ENCODE measurements around the gene NOX3.

NOX3 gene

DNA sequence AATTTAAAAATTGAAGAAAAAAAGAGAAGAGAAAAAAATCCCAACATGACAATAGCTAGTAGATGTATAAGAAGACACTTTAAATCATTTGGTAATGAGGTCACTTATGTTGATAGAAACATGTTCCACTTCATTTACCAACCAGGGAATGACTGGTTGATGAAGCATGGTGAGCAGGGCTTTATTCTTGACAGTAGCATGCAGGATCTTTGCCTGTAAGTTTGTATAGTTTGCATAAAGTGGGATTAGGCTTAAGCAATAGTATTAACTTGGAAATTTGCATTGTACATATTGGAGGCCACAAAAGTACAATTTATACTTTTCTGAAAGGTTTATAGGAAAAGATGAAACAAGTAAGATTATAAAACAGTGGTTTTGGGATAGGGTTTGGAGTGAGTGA lies 67.0 kb downstream of the NOX3 start:
- no peaks in the 10 kb centered on the region for H3K36me3 Mint-ChIP-seq (ENCODE audit: low read depth)
- DNase-seq: no peak
- H3K4me1 Mint-ChIP-seq (ENCODE audit: low read depth): no peaks in the 10 kb centered on the region
- H3K9me3 Mint-ChIP-seq: no peaks in the 10 kb centered on the region
- no peak overlapping the region for H3K4me3 Mint-ChIP-seq
- H3K27me3 Mint-ChIP-seq: no peaks in the 10 kb centered on the region
- H3K27ac Mint-ChIP-seq: no peak overlapping the region

DNA sequence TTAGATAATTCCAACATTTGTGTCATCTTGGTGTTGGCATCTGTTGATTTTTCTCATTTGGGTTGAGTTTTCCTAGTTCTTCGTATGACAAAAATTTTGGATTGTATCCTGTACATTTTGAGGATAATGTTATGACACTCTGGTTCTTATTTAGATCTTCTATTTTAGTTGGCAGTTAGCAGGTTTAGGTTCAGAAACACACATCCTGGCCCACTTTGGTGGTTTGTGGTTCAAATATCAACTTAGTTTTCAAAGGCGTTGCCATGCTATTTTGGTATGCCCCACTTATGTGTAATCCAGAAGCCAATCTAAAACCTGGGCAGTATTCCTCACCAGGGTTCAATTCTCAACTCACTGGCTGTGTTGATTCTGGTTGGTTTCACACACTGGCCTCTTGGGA lies 68.2 kb downstream of the NOX3 start:
- Mint-ChIP-seq H3K4me3 (no peak overlapping the region), H3K4me1 (ENCODE audit: low read depth) (no peaks in the 10 kb centered on the region), H3K27me3 (no peaks in the 10 kb centered on the region), H3K27ac (no peak overlapping the region), H3K9me3 (no peaks in the 10 kb centered on the region), H3K36me3 (ENCODE audit: low read depth) (no peaks in the 10 kb centered on the region)
- no peak for DNase-seq

DNA sequence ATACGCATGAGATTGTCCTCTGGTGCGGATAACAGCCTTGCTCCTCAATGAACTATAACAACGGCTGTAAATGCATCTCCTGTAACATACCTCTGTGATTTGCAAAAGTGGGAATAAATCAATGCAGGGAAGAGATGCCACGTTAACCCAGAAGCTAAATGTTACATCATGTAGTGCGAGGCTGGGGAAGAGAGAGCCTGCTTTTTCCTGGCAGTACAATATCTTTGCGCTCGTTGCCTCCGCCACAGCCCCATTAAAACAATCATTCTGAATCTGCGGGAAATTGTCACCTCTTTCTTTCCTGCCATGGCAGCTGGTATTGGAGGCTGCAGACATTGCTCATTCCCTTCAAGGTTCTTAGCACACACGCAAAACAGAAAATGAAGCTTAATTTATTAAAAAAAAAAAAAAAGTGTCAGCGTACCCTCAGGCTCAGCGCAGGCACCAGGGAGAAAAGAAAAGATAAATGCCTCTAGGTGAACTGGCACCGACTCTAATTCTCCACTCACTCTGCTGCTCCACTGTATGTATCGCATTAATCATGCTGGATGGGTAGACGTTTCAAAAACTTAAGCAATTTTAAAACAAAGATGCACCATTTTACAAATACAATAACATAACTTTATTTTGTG lies 71.2 kb downstream of the NOX3 start:
- no peaks in the 10 kb centered on the region for H3K27me3 Mint-ChIP-seq
- H3K27ac Mint-ChIP-seq: no peak overlapping the region
- H3K4me1 Mint-ChIP-seq (ENCODE audit: low read depth): peaks cover 5% of the 10 kb centered on the region
- no peaks in the 10 kb centered on the region for H3K9me3 Mint-ChIP-seq
- no peak for DNase-seq
- no peak overlapping the region for H3K4me3 Mint-ChIP-seq
- H3K36me3 Mint-ChIP-seq (ENCODE audit: low read depth): no peaks in the 10 kb centered on the region

DNA sequence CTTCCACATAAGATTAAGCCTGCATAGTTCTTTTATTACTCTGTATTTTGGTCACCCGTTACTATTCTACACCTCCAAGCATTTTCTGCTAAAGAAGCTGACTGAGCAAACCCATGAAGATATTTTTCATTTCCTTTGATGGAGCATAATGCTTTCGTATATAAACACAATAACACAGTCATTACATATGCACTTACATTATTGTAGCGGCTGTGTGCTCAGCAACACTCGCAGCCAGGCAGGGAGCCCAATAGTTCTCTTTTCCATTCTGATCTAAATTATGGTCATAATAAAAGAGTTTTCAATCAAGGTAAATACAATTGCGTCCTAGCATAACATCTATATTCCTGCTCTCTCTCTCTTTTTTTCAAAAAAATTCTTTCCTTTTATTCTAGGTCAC lies 71.7 kb downstream of the NOX3 start:
- Mint-ChIP-seq H3K27ac (no peak overlapping the region), H3K9me3 (no peaks in the 10 kb centered on the region), H3K4me3 (no peak overlapping the region), H3K27me3 (no peaks in the 10 kb centered on the region), H3K4me1 (ENCODE audit: low read depth) (peaks cover 5% of the 10 kb centered on the region), H3K36me3 (ENCODE audit: low read depth) (no peaks in the 10 kb centered on the region)
- no peak for DNase-seq

DNA sequence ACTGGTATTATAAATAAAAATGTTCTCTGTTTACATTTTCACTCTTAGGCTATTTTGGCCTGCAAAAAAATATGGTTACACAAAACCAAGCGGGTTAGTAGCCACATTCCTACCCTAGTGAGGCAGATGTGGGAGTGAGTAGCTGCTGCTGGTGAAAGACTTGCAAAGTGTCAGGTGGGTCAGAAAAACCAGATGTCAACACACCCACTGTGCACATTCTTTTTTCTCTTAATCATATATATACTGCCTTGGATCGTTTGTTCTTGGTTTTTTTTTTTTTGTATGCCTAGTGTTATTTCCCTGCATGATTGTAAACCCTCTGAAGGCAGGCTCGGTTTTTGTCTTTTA lies 73.3 kb downstream of the NOX3 start:
- Mint-ChIP-seq H3K4me1 (ENCODE audit: low read depth) (peaks cover 7% of the 10 kb centered on the region), H3K36me3 (ENCODE audit: low read depth) (no peaks in the 10 kb centered on the region), H3K4me3 (no peak overlapping the region), H3K27ac (no peak overlapping the region), H3K9me3 (no peaks in the 10 kb centered on the region), H3K27me3 (no peaks in the 10 kb centered on the region)
- no peak for DNase-seq

DNA sequence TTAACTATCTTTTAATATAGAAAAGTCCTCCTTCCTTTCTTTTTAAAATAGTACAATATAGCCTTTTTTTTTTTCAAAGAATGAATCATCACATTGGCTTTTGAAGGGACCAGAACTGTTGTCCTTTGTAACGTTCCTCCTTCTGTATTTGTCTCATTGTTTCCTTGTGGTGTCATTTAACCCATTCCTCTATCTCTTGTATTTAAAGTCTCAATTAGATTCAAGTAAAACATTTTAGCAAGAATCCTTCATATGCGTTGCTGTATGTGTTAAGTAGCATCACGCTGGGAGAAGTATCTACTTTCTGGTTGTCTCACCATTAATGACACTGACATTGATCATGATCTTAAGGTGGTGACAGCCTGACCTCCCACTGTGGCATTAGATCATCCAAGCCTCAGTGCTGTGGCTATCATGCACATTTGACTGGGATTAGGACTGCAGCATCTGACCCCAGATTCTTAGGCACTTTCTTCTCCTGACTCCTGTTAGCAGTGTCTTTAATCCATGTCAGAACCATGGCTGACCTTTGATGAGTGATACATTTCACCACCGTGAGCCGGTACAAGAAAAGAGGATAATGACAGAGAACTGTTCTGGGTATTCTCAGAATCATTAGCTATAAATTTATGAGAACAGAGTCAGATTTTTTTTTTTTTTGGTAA lies 73.8 kb downstream of the NOX3 start:
- Mint-ChIP-seq H3K36me3 (ENCODE audit: low read depth) (no peaks in the 10 kb centered on the region), H3K27ac (no peak overlapping the region), H3K9me3 (no peaks in the 10 kb centered on the region), H3K4me1 (ENCODE audit: low read depth) (peaks cover 7% of the 10 kb centered on the region), H3K27me3 (no peaks in the 10 kb centered on the region), H3K4me3 (no peak overlapping the region)
- DNase-seq: no peak

DNA sequence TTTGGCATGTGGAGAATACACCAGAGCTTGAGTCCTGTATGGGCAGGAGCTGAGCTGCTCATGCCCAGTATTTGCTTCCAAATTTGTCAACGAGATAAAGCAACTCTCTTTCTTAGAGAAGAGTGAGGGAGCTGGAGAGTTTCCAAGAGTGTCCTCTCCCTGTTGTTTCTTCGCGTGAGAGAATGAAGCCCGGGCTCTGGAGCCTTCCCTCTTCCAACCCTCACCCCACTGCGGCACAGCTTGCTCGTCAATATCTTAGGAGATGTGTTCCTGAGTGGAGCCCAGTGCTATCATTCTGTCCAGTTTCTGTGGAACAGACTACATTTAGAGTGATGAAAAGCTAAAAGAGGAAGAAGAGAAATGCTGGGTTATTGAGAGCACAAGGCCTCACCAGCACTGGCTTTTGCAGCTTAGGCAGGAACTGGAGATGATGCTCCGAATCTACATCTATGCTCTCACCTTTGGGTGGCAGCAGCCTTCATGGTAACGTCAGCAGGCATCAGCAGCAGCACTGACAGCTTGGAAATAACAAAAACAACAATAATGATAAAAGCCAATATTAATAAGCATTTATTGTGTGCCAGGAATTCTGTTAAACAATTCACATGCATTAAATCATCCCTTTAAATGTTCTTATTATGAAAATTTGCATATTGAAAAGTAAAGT lies 74.8 kb downstream of the NOX3 start:
- no peak overlapping the region for H3K27ac Mint-ChIP-seq
- no peak for DNase-seq
- no peaks in the 10 kb centered on the region for H3K36me3 Mint-ChIP-seq (ENCODE audit: low read depth)
- H3K9me3 Mint-ChIP-seq: no peaks in the 10 kb centered on the region
- H3K4me1 Mint-ChIP-seq (ENCODE audit: low read depth): peaks cover 7% of the 10 kb centered on the region
- no peak overlapping the region for H3K4me3 Mint-ChIP-seq
- no peaks in the 10 kb centered on the region for H3K27me3 Mint-ChIP-seq

DNA sequence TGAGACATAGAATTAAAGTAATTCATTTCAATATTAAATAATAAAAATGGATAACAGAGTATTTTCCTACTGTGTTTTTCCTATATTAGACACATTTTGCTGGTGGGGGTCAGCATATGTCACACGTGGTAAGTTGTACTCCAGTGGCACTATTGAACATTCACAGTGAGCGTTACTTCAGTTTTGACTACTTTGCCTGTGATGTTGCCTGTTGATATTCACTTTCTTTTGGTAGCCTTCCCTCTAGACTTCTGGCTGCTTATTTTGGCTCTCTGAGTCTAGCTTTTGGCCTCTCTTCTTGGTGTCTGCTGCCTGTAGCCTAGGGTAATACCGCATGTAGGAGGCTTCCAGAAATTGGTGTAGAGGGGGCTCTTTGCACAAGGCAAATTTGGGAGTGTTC lies 76.9 kb downstream of the NOX3 start:
- DNase-seq: no peak
- Mint-ChIP-seq H3K27me3 (no peaks in the 10 kb centered on the region), H3K9me3 (no peaks in the 10 kb centered on the region), H3K4me1 (ENCODE audit: low read depth) (peaks cover 7% of the 10 kb centered on the region), H3K36me3 (ENCODE audit: low read depth) (no peaks in the 10 kb centered on the region), H3K27ac (no peak overlapping the region), H3K4me3 (no peak overlapping the region)

DNA sequence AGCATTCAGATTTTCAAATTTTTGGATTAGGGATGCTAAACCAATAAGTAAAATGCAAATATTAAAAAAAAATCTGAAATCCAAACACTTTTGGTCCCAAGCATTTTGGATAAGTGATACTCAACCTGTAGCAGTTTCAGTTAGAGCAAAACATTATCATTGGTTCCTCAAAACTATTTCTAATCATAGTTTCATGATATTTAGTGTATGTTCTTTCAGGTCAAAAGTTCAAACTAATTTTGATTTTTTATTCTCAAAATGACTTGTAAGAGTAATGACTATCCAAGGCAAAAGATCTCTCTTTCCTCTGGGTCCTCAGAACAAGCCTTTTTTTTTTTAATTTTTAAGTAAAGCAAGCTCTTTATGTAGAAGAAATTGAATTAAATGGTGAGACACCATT lies 77.4 kb downstream of the NOX3 start:
- Mint-ChIP-seq H3K36me3 (ENCODE audit: low read depth) (no peaks in the 10 kb centered on the region), H3K4me3 (no peak overlapping the region), H3K27me3 (no peaks in the 10 kb centered on the region), H3K27ac (no peak overlapping the region), H3K4me1 (ENCODE audit: low read depth) (peaks cover 7% of the 10 kb centered on the region), H3K9me3 (no peaks in the 10 kb centered on the region)
- DNase-seq: no peak

DNA sequence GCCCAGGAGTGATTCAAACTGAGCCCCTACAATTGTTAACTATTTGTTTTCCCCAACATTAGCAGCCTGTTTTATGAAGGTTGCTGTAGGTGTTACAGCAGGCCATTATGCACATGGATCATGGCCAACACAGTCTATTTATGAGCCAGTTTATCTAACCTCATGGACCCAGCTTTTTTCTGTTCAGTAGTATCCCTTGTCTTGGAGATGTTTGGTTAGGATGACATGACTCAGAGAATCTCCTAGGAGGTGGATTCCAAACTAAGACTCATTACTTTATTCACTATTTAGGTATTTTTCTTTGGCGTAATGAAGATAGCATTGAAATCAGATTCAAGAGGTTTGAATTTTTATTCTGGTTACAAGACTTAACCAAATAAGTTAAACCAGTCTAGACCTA lies 78.6 kb downstream of the NOX3 start:
- Mint-ChIP-seq H3K9me3 (no peaks in the 10 kb centered on the region), H3K27ac (no peak overlapping the region), H3K4me3 (no peak overlapping the region), H3K36me3 (ENCODE audit: low read depth) (no peaks in the 10 kb centered on the region), H3K4me1 (ENCODE audit: low read depth) (peaks cover 6% of the 10 kb centered on the region), H3K27me3 (peaks cover 2% of the 10 kb centered on the region)
- no peak for DNase-seq

DNA sequence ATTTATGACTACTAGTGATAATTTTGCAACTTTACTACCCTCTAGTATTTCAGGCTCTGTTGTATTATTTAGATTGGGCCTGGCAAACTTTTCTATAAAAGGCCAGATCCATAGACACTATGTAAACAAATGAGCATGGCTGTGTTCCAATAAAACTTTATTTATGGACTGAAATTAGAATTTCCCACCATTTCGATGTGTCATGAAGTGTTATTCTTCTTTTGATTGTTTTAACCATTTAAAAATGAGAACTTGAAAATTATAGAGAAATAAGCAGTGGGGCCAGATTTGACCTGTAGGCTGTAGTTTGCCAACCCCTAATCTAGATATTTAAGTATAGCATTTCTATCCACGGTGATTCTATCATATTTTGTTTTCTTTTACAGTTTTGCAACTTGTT lies 79.8 kb downstream of the NOX3 start:
- H3K4me1 Mint-ChIP-seq (ENCODE audit: low read depth): peaks cover 1% of the 10 kb centered on the region
- no peak for DNase-seq
- H3K27me3 Mint-ChIP-seq: peaks cover 3% of the 10 kb centered on the region
- H3K36me3 Mint-ChIP-seq (ENCODE audit: low read depth): no peaks in the 10 kb centered on the region
- H3K27ac Mint-ChIP-seq: no peak overlapping the region
- H3K4me3 Mint-ChIP-seq: no peak overlapping the region
- H3K9me3 Mint-ChIP-seq: no peaks in the 10 kb centered on the region

DNA sequence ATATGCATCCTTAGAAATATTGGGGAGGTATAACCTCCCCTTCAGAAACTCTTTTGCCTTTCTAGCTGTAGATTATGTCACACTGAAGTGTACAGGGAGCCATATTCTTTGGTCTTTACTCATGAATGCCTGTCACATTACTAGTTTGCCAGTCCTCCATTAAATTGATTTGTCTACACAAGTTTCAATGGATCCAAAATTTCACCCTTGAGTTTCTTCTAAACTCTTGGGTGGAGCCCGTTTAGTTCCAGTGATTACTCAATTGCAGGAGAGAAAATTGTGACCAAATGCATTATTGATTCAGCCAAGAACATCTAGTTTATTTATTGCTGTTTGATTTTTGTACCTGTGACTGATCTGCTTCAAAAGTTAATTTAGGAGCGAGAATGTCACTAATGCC lies 81.0 kb downstream of the NOX3 start:
- no peaks in the 10 kb centered on the region for H3K36me3 Mint-ChIP-seq (ENCODE audit: low read depth)

DNA sequence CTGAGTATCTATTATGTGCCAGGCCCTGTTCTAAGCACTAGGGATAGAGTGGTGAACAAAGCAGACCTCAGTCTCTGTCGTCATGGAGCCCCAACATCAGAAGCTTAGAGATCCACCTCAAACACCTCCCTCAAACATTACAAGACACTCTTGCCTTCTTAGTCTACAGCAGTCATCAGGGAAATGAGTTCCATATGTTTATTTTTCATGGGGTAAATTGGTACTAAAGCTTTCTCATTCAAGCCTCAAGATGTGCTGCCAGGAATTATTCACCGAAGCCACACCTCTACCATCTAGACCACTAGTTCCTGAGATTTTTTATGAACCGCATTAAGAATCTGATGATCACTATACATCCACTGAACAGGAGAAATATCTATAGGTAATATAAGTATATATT lies 82.4 kb downstream of the NOX3 start:
- H3K4me1 Mint-ChIP-seq (ENCODE audit: low read depth): no peaks in the 10 kb centered on the region
- no peaks in the 10 kb centered on the region for H3K9me3 Mint-ChIP-seq
- H3K4me3 Mint-ChIP-seq: no peak overlapping the region
- H3K36me3 Mint-ChIP-seq (ENCODE audit: low read depth): no peaks in the 10 kb centered on the region
- H3K27me3 Mint-ChIP-seq: peaks cover 3% of the 10 kb centered on the region
- no peak overlapping the region for H3K27ac Mint-ChIP-seq
- DNase-seq: no peak

More for the DNA sequence above, 81.0 kb downstream of the NOX3 start:
- Mint-ChIP-seq H3K4me3 (no peak overlapping the region), H3K4me1 (ENCODE audit: low read depth) (peaks cover 1% of the 10 kb centered on the region), H3K27me3 (peaks cover 3% of the 10 kb centered on the region), H3K9me3 (no peaks in the 10 kb centered on the region), H3K27ac (no peak overlapping the region)
- DNase-seq: no peak

DNA sequence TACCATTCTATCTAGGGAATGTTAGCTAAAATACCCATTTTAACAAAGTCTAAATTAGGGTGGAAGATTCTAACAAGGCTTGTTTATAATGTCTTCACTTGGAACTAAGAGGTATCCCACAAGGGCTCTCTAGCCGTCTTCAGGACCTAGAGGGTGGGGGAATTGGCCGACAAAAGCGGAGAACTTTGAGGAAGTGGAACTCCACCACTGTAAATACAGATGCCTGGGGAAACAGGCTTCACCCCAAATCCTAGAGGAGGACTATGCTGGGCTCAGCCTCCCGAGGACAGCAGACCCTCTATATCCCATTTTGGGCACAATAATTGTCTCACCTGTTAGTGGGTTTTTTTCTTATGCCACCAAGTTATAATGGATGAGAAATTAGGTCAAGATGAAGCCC lies 83.4 kb downstream of the NOX3 start:
- peaks cover 3% of the 10 kb centered on the region for H3K27me3 Mint-ChIP-seq
- H3K27ac Mint-ChIP-seq: no peak overlapping the region
- no peaks in the 10 kb centered on the region for H3K4me1 Mint-ChIP-seq (ENCODE audit: low read depth)
- H3K9me3 Mint-ChIP-seq: no peaks in the 10 kb centered on the region
- DNase-seq: no peak
- no peak overlapping the region for H3K4me3 Mint-ChIP-seq
- H3K36me3 Mint-ChIP-seq (ENCODE audit: low read depth): no peaks in the 10 kb centered on the region

DNA sequence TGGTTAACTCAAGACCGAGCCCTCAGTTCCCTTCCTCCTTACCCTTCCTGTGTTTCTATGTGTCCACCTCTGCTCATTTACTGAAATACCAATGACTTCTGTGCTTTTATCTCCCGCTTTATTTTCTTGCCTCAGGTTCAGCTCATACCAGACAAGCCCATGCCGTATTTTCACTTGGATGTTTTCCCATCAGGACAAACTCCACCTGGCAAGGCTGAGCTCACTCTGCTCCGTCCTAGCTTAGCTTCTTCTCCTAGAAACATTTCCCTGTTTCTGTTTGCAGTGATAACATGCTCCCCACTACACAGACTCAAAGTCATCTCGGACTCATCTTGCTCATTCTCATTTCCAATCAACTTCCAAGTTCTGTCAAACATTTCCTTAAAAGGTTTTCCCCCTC lies 84.4 kb downstream of the NOX3 start:
- Mint-ChIP-seq H3K4me1 (ENCODE audit: low read depth) (no peaks in the 10 kb centered on the region), H3K27ac (no peak overlapping the region), H3K27me3 (peaks cover 3% of the 10 kb centered on the region), H3K36me3 (ENCODE audit: low read depth) (no peaks in the 10 kb centered on the region), H3K4me3 (no peak overlapping the region), H3K9me3 (no peaks in the 10 kb centered on the region)
- DNase-seq: no peak

Measured in activated T-cell treated with anti-CD3 and anti-CD28 coated beads, Interleukin-2, amount 50 U/mL, for 24 hours (primary cell).